Skeletal muscle satellite cell (primary cell): ENCODE measurements around the gene BSCL2.
"Not testable (repeated sequence)": the region's sequence is repeated elsewhere in the genome, so short reads cannot be mapped to it uniquely, and the experiment has no call there.

Source experiments
- H3K27me3 ChIP-seq: 2 replicates; pipeline ENCODE4 v1.7.0; 2013; ENCODE audit warnings: low read length; ENCODE audit not compliant: control insufficient read depth, insufficient read depth
- H3K36me3 ChIP-seq: 2 replicates; pipeline ENCODE4 v1.7.0; 2013; ENCODE audit warnings: mild to moderate bottlenecking, control low read depth, low read length; ENCODE audit not compliant: insufficient read depth
- H3K4me1 ChIP-seq: 2 replicates; pipeline ENCODE4 v1.7.0; 2013; ENCODE audit warnings: low read length; ENCODE audit not compliant: control insufficient read depth, insufficient read depth
- H3K4me2 ChIP-seq: 2 replicates; pipeline ENCODE4 v1.7.0; 2013; ENCODE audit warnings: mild to moderate bottlenecking, low read length
- H3K4me3 ChIP-seq: 2 replicates; pipeline ENCODE4 v1.7.0; 2013; ENCODE audit warnings: low read length
- H3K9ac ChIP-seq: 2 replicates; pipeline ENCODE4 v1.7.0; 2013; ENCODE audit warnings: mild to moderate bottlenecking, low read depth, low read length, moderate library complexity
- H3K9me3 ChIP-seq: replicated peaks from 2 replicates; pipeline ENCODE4 v1.7.0; 2013; ENCODE audit warnings: mild to moderate bottlenecking, control low read depth, low read length

Gene BSCL2

DNA sequence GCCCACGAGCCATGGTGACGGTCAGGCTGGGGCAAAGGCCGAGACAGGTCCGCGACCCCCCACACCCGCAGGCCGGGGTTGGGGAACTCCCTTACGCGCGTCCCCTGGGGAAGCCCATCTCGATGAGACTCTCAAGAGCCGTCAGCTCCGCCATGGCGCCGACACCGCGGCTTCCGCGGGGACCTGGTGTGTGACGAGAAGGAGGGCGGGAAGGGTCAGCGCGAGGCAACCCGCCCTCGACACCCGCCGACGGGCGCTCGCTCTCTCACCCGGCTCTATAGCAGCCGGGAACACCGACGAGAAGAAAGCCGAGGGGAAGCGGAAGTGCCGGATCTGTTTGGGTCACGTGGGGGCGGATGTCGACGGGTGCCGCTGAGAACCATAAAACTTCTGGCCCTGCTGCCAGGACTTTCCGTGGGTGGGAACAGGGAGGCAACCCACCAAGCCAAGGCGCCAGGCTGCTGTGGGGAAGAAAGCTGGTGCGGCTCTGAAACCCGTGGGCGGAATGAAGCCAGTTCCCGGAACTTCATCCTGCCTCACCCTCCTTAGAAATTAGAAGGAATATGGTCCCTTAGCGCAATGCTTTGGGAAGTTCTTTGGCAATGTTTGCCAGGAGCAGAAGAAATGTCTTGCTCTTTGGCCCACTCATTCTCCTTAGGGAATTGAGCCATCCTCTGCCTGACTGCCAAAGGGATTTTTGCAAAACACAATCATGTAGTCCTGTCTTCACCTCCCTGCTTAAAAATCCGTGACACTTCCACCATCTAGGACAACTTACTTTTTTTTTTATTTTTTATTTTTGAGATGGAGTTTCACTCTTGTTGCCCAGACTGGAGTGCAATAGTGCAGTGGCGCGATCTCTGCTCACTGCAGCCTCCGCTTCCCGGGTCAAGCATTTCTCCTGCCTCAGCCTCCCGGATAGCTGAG lies 28.2 kb downstream of the BSCL2 start, which contains the start of gene UBXN1:
TSS of gene UBXN1 (minus strand) at position 304 of the 927 bp plus-strand sequence. CDS start at position 154, 150 bp downstream.
- no peaks in the 10 kb centered on the region for H3K9me3 ChIP-seq
- peak within 1 kb of the TSS; percentile 96 for H3K9ac ChIP-seq
- no peaks in the 10 kb centered on the region for H3K27me3 ChIP-seq
- H3K36me3 ChIP-seq = peaks cover 17% of the 10 kb centered on the region
- H3K4me2 ChIP-seq = peak within 1 kb of the TSS; percentile 85
- H3K4me3 ChIP-seq = peak within 1 kb of the TSS; percentile 91
- peaks cover 24% of the 10 kb centered on the region for H3K4me1 ChIP-seq

DNA sequence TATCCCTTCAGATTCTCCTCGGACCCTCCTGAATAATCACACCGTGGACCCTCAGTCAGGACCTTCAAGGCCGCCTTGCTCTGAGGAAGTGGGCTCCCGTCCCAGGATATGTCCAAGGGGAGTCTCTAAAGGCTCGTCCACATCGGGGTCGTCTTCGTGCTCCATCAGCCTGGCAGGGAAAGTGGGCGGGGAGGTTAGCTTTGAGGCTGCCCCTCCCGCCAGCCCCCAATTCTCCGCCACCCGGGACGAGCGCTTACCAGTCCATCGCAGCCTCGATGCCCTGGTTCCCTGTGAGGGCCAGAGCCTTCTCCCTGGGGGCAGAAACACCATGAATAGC lies 28.8 kb downstream of the BSCL2 start:
- peak overlapping the region; percentile 85 for H3K4me2 ChIP-seq
- peak overlapping the region; percentile 91 for H3K4me3 ChIP-seq
- H3K9me3 ChIP-seq = no peaks in the 10 kb centered on the region
- peaks cover 25% of the 10 kb centered on the region for H3K4me1 ChIP-seq
- H3K9ac ChIP-seq = peak overlapping the region; percentile 96
- peaks cover 17% of the 10 kb centered on the region for H3K36me3 ChIP-seq
- no peaks in the 10 kb centered on the region for H3K27me3 ChIP-seq

DNA sequence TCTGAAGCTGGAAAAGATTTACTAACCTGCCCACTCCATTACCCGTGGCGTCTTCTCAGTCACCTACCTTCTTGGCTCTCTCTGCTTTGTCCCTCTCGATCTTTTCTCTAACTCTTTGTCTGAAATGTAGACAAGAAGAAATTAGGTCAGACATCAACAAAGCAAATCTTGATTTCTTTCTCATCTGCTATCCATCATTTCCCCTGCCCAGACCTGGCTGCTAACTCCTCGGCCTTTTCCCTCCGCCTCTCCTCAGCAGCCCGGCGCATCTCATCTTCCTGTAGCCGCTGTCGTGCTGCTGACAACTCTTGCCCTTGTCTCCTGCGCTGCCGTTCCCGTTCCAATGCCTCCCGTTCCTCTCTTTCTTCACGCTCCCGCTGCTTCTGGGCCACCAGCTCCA lies 29.5 kb downstream of the BSCL2 start:
- Histone ChIP-seq H3K36me3 (peaks cover 21% of the 10 kb centered on the region), H3K9ac (peak overlapping the region; percentile 96), H3K4me2 (peak overlapping the region; percentile 85), H3K27me3 (no peaks in the 10 kb centered on the region), H3K4me3 (peak overlapping the region; percentile 91), H3K9me3 (no peaks in the 10 kb centered on the region), H3K4me1 (peaks cover 32% of the 10 kb centered on the region)

DNA sequence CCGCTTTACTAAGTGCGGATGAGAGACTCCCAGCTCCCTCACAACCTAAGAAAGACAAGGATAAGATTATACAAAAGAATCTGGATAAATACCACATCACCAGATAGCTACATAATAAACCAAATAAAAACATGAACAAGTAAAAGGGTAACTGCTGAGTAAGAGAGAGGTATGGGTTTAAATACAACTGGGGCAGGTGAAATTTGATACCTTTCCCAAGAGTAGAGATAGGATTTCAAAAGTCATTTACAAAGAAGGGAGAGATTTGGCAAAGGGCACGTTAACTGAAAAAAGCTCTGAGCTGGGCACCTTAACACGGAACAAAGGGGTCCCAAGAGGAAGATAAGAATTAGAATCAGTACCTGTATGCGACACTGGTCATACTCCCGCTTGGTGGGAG lies 30.1 kb downstream of the BSCL2 start:
- Histone ChIP-seq H3K9ac (no peak overlapping the region), H3K27me3 (no peaks in the 10 kb centered on the region), H3K36me3 (peaks cover 21% of the 10 kb centered on the region), H3K9me3 (no peaks in the 10 kb centered on the region), H3K4me3 (no peak overlapping the region), H3K4me2 (peak overlapping the region; percentile 85), H3K4me1 (peaks cover 37% of the 10 kb centered on the region)

DNA sequence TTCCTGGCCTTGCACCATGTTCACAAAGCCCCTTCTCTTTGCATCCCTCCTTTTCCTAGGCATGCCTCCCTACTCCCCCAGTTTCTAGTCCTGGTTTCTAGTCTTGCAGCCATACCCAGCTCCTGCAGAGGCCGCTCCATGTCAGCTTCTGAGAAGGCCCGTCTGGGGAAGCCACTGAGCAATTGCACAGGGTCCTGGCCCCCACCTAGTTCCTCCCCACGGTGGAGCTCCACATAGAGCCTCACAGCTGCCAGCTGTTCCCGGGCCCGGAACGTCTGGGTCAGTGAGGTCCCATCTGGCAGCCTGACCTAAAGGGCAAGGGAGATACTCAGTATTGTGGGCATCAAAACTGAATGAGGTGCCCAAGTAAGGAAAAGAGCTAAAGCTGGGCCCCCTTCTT lies 30.5 kb downstream of the BSCL2 start:
- peaks cover 38% of the 10 kb centered on the region for H3K4me1 ChIP-seq
- peaks cover 21% of the 10 kb centered on the region for H3K36me3 ChIP-seq
- no peaks in the 10 kb centered on the region for H3K9me3 ChIP-seq

DNA sequence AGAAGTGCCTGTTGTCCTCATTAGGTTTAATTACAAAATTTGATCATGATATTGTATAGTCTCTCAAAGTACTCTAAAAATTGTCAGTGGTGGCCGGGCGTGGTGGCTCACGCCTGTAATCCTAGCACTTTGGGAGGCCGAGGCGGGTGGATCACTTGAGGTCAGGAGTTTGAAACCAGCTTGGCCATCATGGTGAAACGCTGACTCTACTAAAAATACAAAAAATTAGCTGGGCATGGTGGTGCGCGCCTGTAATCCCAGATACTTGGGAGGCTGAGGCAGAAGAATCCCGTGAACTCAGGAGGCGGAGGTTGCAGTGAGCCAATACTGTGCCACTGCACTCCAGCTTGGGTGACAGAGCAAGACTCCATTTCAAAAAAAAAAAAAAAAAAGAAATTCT lies 31.8 kb downstream of the BSCL2 start:
- not testable (repeated sequence) for H3K9ac ChIP-seq, H3K4me3 ChIP-seq, H3K9me3 ChIP-seq, H3K27me3 ChIP-seq, H3K4me2 ChIP-seq
- peaks cover 36% of the 10 kb centered on the region for H3K4me1 ChIP-seq
- H3K36me3 ChIP-seq = peaks cover 21% of the 10 kb centered on the region

More for the DNA sequence above, 30.5 kb downstream of the BSCL2 start:
- Histone ChIP-seq H3K9ac (no peak overlapping the region), H3K27me3 (no peaks in the 10 kb centered on the region), H3K4me2 (no peak overlapping the region), H3K4me3 (no peak overlapping the region)

DNA sequence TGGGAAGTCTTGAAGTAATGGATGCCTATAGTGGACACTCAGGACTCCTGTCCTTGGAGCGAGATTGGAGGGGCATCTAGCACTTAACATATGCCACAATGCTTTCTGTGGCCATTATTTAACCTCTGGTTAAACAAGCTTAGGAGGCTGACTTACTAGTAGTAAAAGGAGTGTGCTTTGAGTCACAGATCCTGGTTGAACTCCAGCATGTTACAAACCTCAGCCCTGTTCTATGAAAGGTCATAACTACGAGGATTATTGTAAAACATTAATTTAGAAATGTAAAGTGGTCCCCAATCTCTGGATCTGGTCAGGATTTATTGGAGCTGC lies 34.1 kb downstream of the BSCL2 start:
- Histone ChIP-seq H3K9me3 (no peaks in the 10 kb centered on the region), H3K4me3 (peak overlapping the region; percentile 92), H3K9ac (peak overlapping the region; percentile 8), H3K27me3 (no peaks in the 10 kb centered on the region), H3K36me3 (peaks cover 21% of the 10 kb centered on the region), H3K4me1 (peaks cover 32% of the 10 kb centered on the region), H3K4me2 (peak overlapping the region; percentile 97)

DNA sequence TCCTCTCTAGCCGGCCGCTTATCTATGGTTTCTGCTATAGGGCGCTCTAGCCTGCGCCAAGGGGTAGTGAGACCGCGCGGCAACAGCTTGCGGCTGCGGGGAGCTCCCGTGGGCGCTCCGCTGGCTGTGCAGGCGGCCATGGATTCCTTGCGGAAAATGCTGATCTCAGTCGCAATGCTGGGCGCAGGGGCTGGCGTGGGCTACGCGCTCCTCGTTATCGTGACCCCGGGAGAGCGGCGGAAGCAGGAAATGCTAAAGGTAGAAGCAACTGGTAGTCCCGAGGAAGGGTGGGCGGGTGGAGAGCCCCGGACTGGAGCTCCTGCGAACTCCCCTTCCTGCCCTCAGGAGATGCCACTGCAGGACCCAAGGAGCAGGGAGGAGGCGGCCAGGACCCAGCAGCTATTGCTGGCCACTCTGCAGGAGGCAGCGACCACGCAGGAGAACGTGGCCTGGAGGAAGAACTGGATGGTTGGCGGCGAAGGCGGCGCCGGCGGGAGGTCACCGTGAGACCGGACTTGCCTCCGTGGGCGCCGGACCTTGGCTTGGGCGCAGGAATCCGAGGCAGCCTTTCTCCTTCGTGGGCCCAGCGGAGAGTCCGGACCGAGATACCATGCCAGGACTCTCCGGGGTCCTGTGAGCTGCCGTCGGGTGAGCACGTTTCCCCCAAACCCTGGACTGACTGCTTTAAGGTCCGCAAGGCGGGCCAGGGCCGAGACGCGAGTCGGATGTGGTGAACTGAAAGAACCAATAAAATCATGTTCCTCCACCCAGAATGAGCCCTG lies 35.4 kb downstream of the BSCL2 start, which contains the start of the genes LBHD1 and UQCC3:
TSS of gene LBHD1 (minus strand) at position 660 of the 782 bp plus-strand sequence. CDS start 2,236 bp downstream, outside the sequence.
TSS of gene UQCC3 (plus strand) at position 66 of the 782 bp plus-strand sequence. CDS start at position 139, 73 bp downstream.
- Histone ChIP-seq H3K27me3 (no peaks in the 10 kb centered on the region), H3K36me3 (peaks cover 27% of the 10 kb centered on the region), H3K9ac (peak within 1 kb of the TSS; percentile 92), H3K4me2 (peak within 1 kb of the TSS; percentile 97), H3K9me3 (no peaks in the 10 kb centered on the region), H3K4me1 (peaks cover 30% of the 10 kb centered on the region), H3K4me3 (peak within 1 kb of the TSS; percentile 92)

DNA sequence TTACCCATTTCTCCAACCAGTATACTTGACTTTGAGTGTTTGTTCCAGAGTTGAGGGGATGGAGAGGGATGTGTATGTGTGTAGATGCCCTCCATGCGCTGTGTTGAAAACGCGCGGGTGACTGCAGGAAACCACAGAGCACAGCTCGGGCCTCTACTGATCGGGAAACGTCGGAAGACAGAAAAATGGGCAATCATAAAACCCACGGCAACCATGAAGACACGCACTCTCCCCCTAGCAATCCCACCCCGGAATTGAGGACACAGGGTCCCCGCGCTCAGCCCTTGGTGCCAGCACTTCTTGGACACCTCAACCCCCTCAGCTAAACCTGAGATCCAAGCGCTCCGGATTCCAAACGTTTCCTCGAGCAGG lies 36.0 kb downstream of the BSCL2 start:
- peaks cover 36% of the 10 kb centered on the region for H3K4me1 ChIP-seq
- H3K36me3 ChIP-seq = peaks cover 28% of the 10 kb centered on the region
- peak overlapping the region; percentile 97 for H3K4me2 ChIP-seq

DNA sequence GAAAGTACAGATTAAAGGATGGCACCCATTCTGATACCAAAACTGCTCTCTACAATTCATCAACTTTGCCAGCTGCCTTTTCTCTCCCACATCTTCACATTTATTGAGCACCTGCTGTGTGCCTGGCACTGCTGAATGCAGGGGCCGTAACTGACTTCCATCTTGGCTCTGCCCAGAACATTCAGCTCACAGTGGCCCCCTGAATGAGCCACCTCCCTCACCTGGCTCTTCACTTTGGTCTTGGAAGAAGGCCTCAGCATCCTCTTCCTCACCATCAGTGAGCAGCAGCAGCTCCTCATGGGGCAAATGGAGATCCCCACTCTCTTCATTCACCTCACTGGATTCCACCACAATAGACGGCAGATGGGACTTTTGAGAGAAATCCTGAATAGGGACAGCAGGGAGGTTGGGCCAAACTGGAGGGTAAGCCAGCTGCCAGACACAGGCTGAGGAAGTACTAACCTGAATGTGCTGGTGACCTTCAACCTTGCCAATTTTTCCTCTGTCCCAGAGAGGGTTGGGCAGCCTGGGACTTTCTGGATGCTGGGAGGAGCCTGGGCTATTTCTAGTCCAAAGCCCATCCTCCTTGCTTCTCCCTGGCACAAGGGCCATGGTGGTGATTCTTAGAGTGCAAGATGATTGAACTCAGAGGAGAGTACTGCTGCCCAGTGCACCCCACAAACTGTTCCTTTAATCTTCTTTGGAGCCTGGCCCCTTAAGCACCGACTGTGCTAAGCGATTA lies 37.6 kb downstream of the BSCL2 start:
- no peak overlapping the region for H3K4me3 ChIP-seq
- no peaks in the 10 kb centered on the region for H3K27me3 ChIP-seq
- peaks cover 38% of the 10 kb centered on the region for H3K4me1 ChIP-seq
- peaks cover 27% of the 10 kb centered on the region for H3K36me3 ChIP-seq
- no peak overlapping the region for H3K9ac ChIP-seq
- peak overlapping the region; percentile 6 for H3K4me2 ChIP-seq
- no peaks in the 10 kb centered on the region for H3K9me3 ChIP-seq

More for the DNA sequence above, 36.0 kb downstream of the BSCL2 start:
- Histone ChIP-seq H3K4me3 (peak overlapping the region; percentile 92), H3K27me3 (no peaks in the 10 kb centered on the region), H3K9me3 (no peaks in the 10 kb centered on the region), H3K9ac (peak overlapping the region; percentile 92)

DNA sequence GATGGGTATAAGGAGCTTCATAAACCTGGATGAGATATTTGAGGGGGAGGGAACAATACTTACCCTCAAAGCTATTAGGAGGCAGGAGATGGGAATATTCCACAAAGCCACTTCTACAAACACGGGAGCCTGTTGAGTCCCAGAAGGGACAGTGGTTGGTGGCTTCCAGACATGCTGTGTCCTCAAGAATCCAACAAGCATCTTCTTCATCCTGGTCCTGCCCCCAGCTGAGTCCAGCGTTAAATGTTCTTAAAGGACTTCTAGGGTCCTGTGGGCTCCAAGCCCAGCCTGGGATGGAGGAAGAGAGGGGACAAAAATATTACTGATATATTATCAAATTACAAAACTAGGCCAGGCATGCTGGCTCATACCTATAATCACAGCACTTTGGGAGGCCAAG lies 39.8 kb downstream of the BSCL2 start:
- H3K4me3 ChIP-seq = no peak overlapping the region
- peak overlapping the region; percentile 97 for H3K4me2 ChIP-seq
- peak overlapping the region; percentile 95 for H3K9ac ChIP-seq
- H3K4me1 ChIP-seq = peaks cover 28% of the 10 kb centered on the region
- H3K27me3 ChIP-seq = no peaks in the 10 kb centered on the region
- no peaks in the 10 kb centered on the region for H3K9me3 ChIP-seq
- H3K36me3 ChIP-seq = peaks cover 29% of the 10 kb centered on the region
